Heart left ventricle (tissue), 16 donors: Measurements from ENCODE around the gene LRRC40. TPM values are rescaled to one million over a fixed set of nuclear protein-coding genes. Genes with fewer than 3 reads are reported as not detected.
"Not testable (repeated sequence)": the region's sequence is repeated elsewhere in the genome, so short reads cannot be mapped to it uniquely, and the experiment has no call there.

ENCODE experiments used
- ATAC-seq, 4 donors: fragments of 200-7000 bp; cut with Tn5 transposase; one replicate each; pipeline ENCODE4 v1.9.1; 2020 to 2022; ENCODE audit warnings: moderate library complexity in 4 of 4, mild to moderate bottlenecking in 3 of 4, moderate number of reproducible peaks in 1 of 4
- DNase-seq, 5 donors: peaks; one replicate each; pipeline ENCODE4 v3.0.0-alpha.2; 2020
- H3K27ac ChIP-seq, 12 donors: fragments of 200-600 bp; sonication (generic) in 4 of 12; one replicate each; pipeline versions ENCODE4 v1.5.0 to v1.8.0; 2016 to 2022; ENCODE audit warnings: mild to moderate bottlenecking in 2 of 12
- H3K27me3 ChIP-seq, 9 donors: fragments of 200-600 bp; sonication (generic) in 2 of 9; one replicate each; pipeline versions ENCODE4 v1.5.1 to v1.8.0; 2016 to 2022; ENCODE audit warnings: mild to moderate bottlenecking in 3 of 9
- H3K36me3 ChIP-seq, 9 donors: fragments of 200-600 bp; sonication (generic) in 2 of 9; one replicate each; pipeline versions ENCODE4 v1.5.0 to v1.8.0; 2018 to 2022; ENCODE audit warnings: mild to moderate bottlenecking in 2 of 9
- H3K4me1 ChIP-seq, 12 donors: fragments of 200-600 bp; sonication (generic) in 4 of 12; one replicate each; pipeline versions ENCODE4 v1.5.0 to v1.8.0; 2016 to 2022; ENCODE audit warnings: mild to moderate bottlenecking in 3 of 12
- H3K4me3 ChIP-seq, 12 donors: fragments of 200-600 bp; sonication (generic) in 4 of 12; one replicate each; pipeline versions ENCODE4 v1.5.0 to v1.8.0; 2017 to 2022; ENCODE audit warnings: mild to moderate bottlenecking in 9 of 12, moderate library complexity in 4 of 12
- H3K9me3 ChIP-seq, 12 donors: fragments of 200-600 bp; sonication (generic) in 4 of 12; one replicate each; pipeline versions ENCODE4 v1.5.0 to v1.8.0; 2016 to 2022; ENCODE audit warnings: mild to moderate bottlenecking in 1 of 12
- POLR2A ChIP-seq, 2 donors: fragments of 450-650 bp; IDR thresholded peaks; one replicate each; pipeline ENCODE4 v1.6.1; 2017; ENCODE audit warnings: antibody characterized with exemption in 2 of 2, mild to moderate bottlenecking in 2 of 2, moderate library complexity in 2 of 2
- WGBS, 4 donors: extraction: QIAGEN DNeasy Blood & Tissue Kit in 2 of 4; methylation state at CpG; one replicate each; pipeline versions ENCODE4 v1.1.5 to v1.1.7; 2013 to 2018; 5-methylcytosine and 5-hydroxymethylcytosine counted together
- intact Hi-C, 10 donors: fragments of 100-400 bp; cut with DNase I; formaldehyde crosslinking; loops; one replicate each; pipeline versions ENCODE4 v1.11.1 to v1.14.2; 2022
- polyA plus RNA-seq, 2 donors: library from polyadenylated mRNA; stranded (reverse); fragments of 200-250 nt; gene quantifications; one replicate each; pipeline ENCODE4 v1.2.3, GENCODE V29; 2013
- total RNA-seq, 9 donors: library from RNA; depleted of rRNA in 2 of 9; stranded (reverse); fragments of >200 nt in 2 of 9; fragmentation: NEBNext Ultra II Directional in 3 of 9; extraction: Animal tissue kit (Norgen Biotek cat#: 25700) in 3 of 9; gene quantifications; one replicate each; pipeline versions ENCODE4 v1.1.0 to v1.2.4, GENCODE V29; 2016 to 2023
- TF ChIP-seq, protein P1 (sequence below), 12 donors: fragments of 200-600 bp; sonication (generic) in 4 of 12; IDR thresholded peaks; one replicate each; pipeline versions ENCODE4 v1.5.0 to v1.8.0; 2018 to 2022; ENCODE audit warnings: antibody characterized with exemption in 12 of 12, mild to moderate bottlenecking in 5 of 12
- donor health status: ischemic (EF 13 %, LVEDD 7.1; RV severe dilation, severe dysfunction).
- donor health status: healthy with polysubstance abuse.
- donor health status: DM: no; HTN: yes; CAD: no.
- donor health status: DM: no; HTN: no; CAD: no.
- donor health status: ischemic (EF 25% LVEDD 6.9; RV normal size, moderate dysfunction).
- donor health status: ischemic (EF 25% LVEDD 5.7; RV mildly dilated, moderate dysfunction).
- donor health status: healthy.
- donor health status: DM: yes; HTN: yes; CAD: no.
- donor health status: ischemic (EF 35%, LVEDD 5.7; RV mildly dilated, moderate dysfunction).
- donor health status: nonischemic (EF 11% LVEDD 7.7; RV severe dilation, severe dysfunction).
- donor health status: DM: yes; HTN: yes; CAD: no.
- donor health status: PGD.
- donor health status: ischemic (EF 29% LVEDD 5.4; RV normal size, mild dysfunction).
- donor health status: nonischemic (EF 23%, LVEDD 6.1; RV moderate dilation, normal function).

Gene LRRC40
- total and polyA plus RNA-seq, 11 donors, result 6.7 to 13.0 (median 10.9) TPM

GRCh38 chr1:70200065-70200464 lies 5.3 kb downstream of the LRRC40 start:
- H3K4me1 ChIP-seq, result peaks cover 0 to 24% (median 12%) of the 10 kb centered on the region in 12 donors
- WGBS, 4 donors, result 96 to 99% (median 96%) methylated on average over 4 of the region's 4 CpGs
- no peak for DNase-seq
- ATAC-seq, result no peak
- no peak overlapping the region for H3K27ac ChIP-seq
- peaks cover 0 to 5% (median 0%) of the 10 kb centered on the region in 9 donors for H3K36me3 ChIP-seq
- H3K27me3 ChIP-seq, result no peaks in the 10 kb centered on the region
- H3K9me3 ChIP-seq, result no peaks in the 10 kb centered on the region
- TF ChIP-seq, protein P1, sequence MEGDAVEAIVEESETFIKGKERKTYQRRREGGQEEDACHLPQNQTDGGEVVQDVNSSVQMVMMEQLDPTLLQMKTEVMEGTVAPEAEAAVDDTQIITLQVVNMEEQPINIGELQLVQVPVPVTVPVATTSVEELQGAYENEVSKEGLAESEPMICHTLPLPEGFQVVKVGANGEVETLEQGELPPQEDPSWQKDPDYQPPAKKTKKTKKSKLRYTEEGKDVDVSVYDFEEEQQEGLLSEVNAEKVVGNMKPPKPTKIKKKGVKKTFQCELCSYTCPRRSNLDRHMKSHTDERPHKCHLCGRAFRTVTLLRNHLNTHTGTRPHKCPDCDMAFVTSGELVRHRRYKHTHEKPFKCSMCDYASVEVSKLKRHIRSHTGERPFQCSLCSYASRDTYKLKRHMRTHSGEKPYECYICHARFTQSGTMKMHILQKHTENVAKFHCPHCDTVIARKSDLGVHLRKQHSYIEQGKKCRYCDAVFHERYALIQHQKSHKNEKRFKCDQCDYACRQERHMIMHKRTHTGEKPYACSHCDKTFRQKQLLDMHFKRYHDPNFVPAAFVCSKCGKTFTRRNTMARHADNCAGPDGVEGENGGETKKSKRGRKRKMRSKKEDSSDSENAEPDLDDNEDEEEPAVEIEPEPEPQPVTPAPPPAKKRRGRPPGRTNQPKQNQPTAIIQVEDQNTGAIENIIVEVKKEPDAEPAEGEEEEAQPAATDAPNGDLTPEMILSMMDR (IDR thresholded peaks at IDR 0.05), result no peak
- no peak for TF ChIP-seq POLR2A (IDR thresholded peaks at IDR 0.05)
- H3K4me3 ChIP-seq, result no peak overlapping the region
- intact Hi-C loops, result loop anchor here in 3 of 10 donors (10.0 kb wide), 2 partner anchors 155 to 215 kb away; partner anchors contain the start of genes CTH (in 2 of the 3) and ANKRD13C (in 1 of the 3)

- ATAC-seq, result no peak
- peaks cover 0 to 5% (median 0%) of the 10 kb centered on the region in 9 donors for H3K36me3 ChIP-seq
- DNase-seq, result no peak
- peaks cover 0 to 6% (median 0%) of the 10 kb centered on the region in 12 donors for H3K9me3 ChIP-seq
- H3K4me3 ChIP-seq, result no peak overlapping the region
- 94 to 96% (median 95%) methylated on average over 3 of the region's 3 CpGs for WGBS, 4 donors
- intact Hi-C loops, result no loop called here
- H3K4me1 ChIP-seq, result no peaks in the 10 kb centered on the region
- H3K27me3 ChIP-seq, result no peaks in the 10 kb centered on the region
- no peak overlapping the region for H3K27ac ChIP-seq
- TF ChIP-seq, protein P1 (IDR thresholded peaks at IDR 0.05), result no peak
- no peak for TF ChIP-seq POLR2A (IDR thresholded peaks at IDR 0.05)
These were observed 9.0 kb downstream of the LRRC40 start for GRCh38 chr1:70196333-70196732.

GRCh38 chr1:70195342-70195741 lies 10.0 kb downstream of the LRRC40 start:
- 94 to 97% (median 95%) methylated on average over 4 of the region's 4 CpGs for WGBS, 4 donors
- DNase-seq (no peak), ATAC-seq (no peak)
- Histone ChIP-seq H3K9me3 (peaks cover 0 to 6% (median 0%) of the 10 kb centered on the region in 12 donors), H3K27me3 (no peaks in the 10 kb centered on the region), H3K36me3 (peaks cover 0 to 3% (median 0%) of the 10 kb centered on the region in 9 donors), H3K4me3 (no peak overlapping the region), H3K27ac (no peak overlapping the region), H3K4me1 (no peaks in the 10 kb centered on the region)
- intact Hi-C loops, result no loop called here
- TF ChIP-seq POLR2A (IDR thresholded peaks at IDR 0.05), result no peak

- intact Hi-C loops, result no loop called here
- TF ChIP-seq, protein P1 (IDR thresholded peaks at IDR 0.05), result no peak
- no peak for TF ChIP-seq POLR2A (IDR thresholded peaks at IDR 0.05)
- no peak overlapping the region for H3K4me3 ChIP-seq
These were observed 10.8 kb downstream of the LRRC40 start for GRCh38 chr1:70194601-70195000.

GRCh38 chr1:70192446-70192845 lies 12.9 kb downstream of the LRRC40 start:
- H3K4me1 ChIP-seq, ATAC-seq, DNase-seq, H3K27ac ChIP-seq, H3K4me3 ChIP-seq, H3K27me3 ChIP-seq, H3K9me3 ChIP-seq, intact Hi-C loops: not testable (repeated sequence)
- H3K36me3 ChIP-seq, result peaks cover 0 to 13% (median 0%) of the 10 kb centered on the region in 9 donors

More at GRCh38 chr1:70194601-70195000, 10.8 kb downstream of the LRRC40 start:
- no peak overlapping the region for H3K27ac ChIP-seq
- H3K36me3 ChIP-seq, result no peaks in the 10 kb centered on the region
- DNase-seq, result no peak
- H3K9me3 ChIP-seq, result peaks cover 0 to 6% (median 0%) of the 10 kb centered on the region in 12 donors
- no peaks in the 10 kb centered on the region for H3K4me1 ChIP-seq
- ATAC-seq, result no peak
- no peaks in the 10 kb centered on the region for H3K27me3 ChIP-seq
